H1 (cell line): ENCODE results near the gene OR2H2. TPM values are rescaled to one million over a fixed set of nuclear protein-coding genes. Genes with fewer than 3 reads are reported as not detected.

Experiments
- ASH2L ChIP-seq: fragments of 200-600, 300-600 bp; sonication (generic); IDR thresholded peaks from one replicate; pipeline ENCODE4 v1.7.1; 2017; ENCODE audit warnings: low read length
- CTCF ChIP-seq, 3 experiments: IDR thresholded peaks; 1 replicate in 2 of 3; 2 replicates in 1 of 3; pipeline versions ENCODE4 v1.5.1 to v1.6.1; 2011; ENCODE audit warnings: low read length in 3 of 3, mild to moderate bottlenecking in 3 of 3, inconsistent platforms in 2 of 3, low read depth in 1 of 3, moderate library complexity in 1 of 3; ENCODE audit not compliant: insufficient read depth in 1 of 3; ENCODE audit errors: control extremely low read depth in 1 of 3
- FOSL1 ChIP-seq: IDR thresholded peaks from 2 replicates; pipeline ENCODE4 v1.6.1; 2011; ENCODE audit warnings: mild to moderate bottlenecking, low read depth, low read length, moderate library complexity; ENCODE audit not compliant: insufficient read depth
- SRF ChIP-seq: IDR thresholded peaks from 2 replicates; pipeline ENCODE4 v1.6.1; 2011; ENCODE audit warnings: mild to moderate bottlenecking, low read depth, low read length, moderate library complexity
- TAF7 ChIP-seq: optimal IDR thresholded peaks from 2 replicates; pipeline ENCODE3; 2011; ENCODE audit warnings: low read depth, mild to moderate bottlenecking, inconsistent platforms, low read length, moderate library complexity, borderline replicate concordance
- ZNF274 ChIP-seq: IDR thresholded peaks from 2 replicates; pipeline ENCODE4 v1.7.0; 2012; ENCODE audit warnings: low read length, borderline replicate concordance; ENCODE audit errors: extremely low read depth
- polyA plus RNA-seq, 7 experiments: library from polyadenylated mRNA; depleted of rRNA in 3 of 7; stranded (reverse) in 5 of 7; unstranded in 2 of 7; fragments of >200 nt in 5 of 7; fragments of 200-250 nt in 2 of 7; gene quantifications; 1 replicate in 5 of 7; 2 replicates in 1 of 7; 4 replicates in 1 of 7; pipeline versions ENCODE4 v1.2.1 to v1.2.3, GENCODE V29; 2011 to 2013; ENCODE audit warnings: missing spikeins in 2 of 7, mixed read lengths in 2 of 7
- total RNA-seq: library from RNA; stranded (reverse); fragmentation: NEBNext Ultra II Directional; extraction: Animal tissue kit (Norgen Biotek cat#: 25700); gene quantifications from 2 replicates; pipeline ENCODE4 v1.2.1, GENCODE V29; 2021

OR2H2 gene
- total and polyA plus RNA-seq, 2 of the 8 experiments (the other 6 are each of a cell fraction or from before 2014, with no cell fraction given) = not detected

- TF ChIP-seq CTCF (IDR thresholded peaks at IDR 0.05; ENCODE audit: control extremely low read depth in 1 of 3, insufficient read depth in 1 of 3, low read depth in 1 of 3, low read length in 3 of 3) (no peak), TAF7 (no peak), SRF (no peak), ZNF274 (no peak), ASH2L (no peak), FOSL1 (no peak)
Measured at GRCh38 chr6:29557320-29557719, 27.6 kb upstream of the OR2H2 start (continued).
